ENCODE measurements around the gene ICA1L. TPM values are rescaled to one million over a fixed set of nuclear protein-coding genes. Genes with fewer than 3 reads are reported as not detected.

Gene ICA1L
- total and polyA plus RNA-seq, 2 of the 13 experiments (the other 11 are each of a cell fraction or from before 2014, with no cell fraction given), result 1.5 to 2.4 TPM

GRCh38 chr2:202758604-202759003 is 113.0 kb downstream of the ICA1L start:
- H3K27me3 ChIP-seq (ENCODE audit: control insufficient read depth in 1 of 2, insufficient read depth in 2 of 2, low read length in 2 of 2), result no peaks in the 10 kb centered on the region
- BruUV-seq (replicated peaks), result no TSS peak
- intact Hi-C loops (cut with micrococcal nuclease; ENCODE audit: unreplicated experiment), result no loop called here
- no peak overlapping the region for H2AFZ ChIP-seq (ENCODE audit: low read length)
- no peaks in the 10 kb centered on the region for H3K9me3 ChIP-seq (ENCODE audit: low read length)
- ChIA-PET CTCF (ENCODE audit: low intra/inter-chr PET ratio, low total read pairs) (no interaction called here), POLR2A (no interaction called here)
- TF ChIP-seq CENPBD1 (CRISPR knock-in tag; IDR thresholded peaks at IDR 0.05; ENCODE audit: borderline replicate concordance, low read depth), result no peak
- TF ChIP-seq MAFK (conservative IDR thresholded peaks at IDR 0.05 in 1 of 2, IDR thresholded peaks at IDR 0.05 in 1 of 2; ENCODE audit: low read length in 2 of 2), result no peak
- TF ChIP-seq ZNF850 (CRISPR knock-in tag; conservative IDR thresholded peaks at IDR 0.05), result no peak
- no peak for TF ChIP-seq SMAD1 (CRISPR knock-in tag; IDR thresholded peaks at IDR 0.05; ENCODE audit: borderline replicate concordance, low read depth)
- no peak for TF ChIP-seq HMGXB3 (CRISPR knock-in tag; IDR thresholded peaks at IDR 0.05; ENCODE audit: borderline replicate concordance)
- no peak for TF ChIP-seq RXRB (CRISPR knock-in tag; IDR thresholded peaks at IDR 0.05; ENCODE audit: borderline replicate concordance)
- no peak for TF ChIP-seq CEBPB (IDR thresholded peaks at IDR 0.05; ENCODE audit: borderline replicate concordance, low read depth, low read length)
- no peak for TF ChIP-seq FOXO1 (CRISPR knock-in tag; IDR thresholded peaks at IDR 0.05)
- no peak for TF ChIP-seq ZNF687 (CRISPR knock-in tag; IDR thresholded peaks at IDR 0.05)
- H3K9ac ChIP-seq (ENCODE audit: insufficient read depth, low read depth, low read length), result no peak overlapping the region
- no peak overlapping the region for H3K27ac ChIP-seq (ENCODE audit: extremely low read length, insufficient read depth, low read length)
- FAIRE-seq, result no peak
- in situ Hi-C loops (cut with HindIII; ENCODE audit: extremely low pct_ligation_motif_present, low pct_unique_long_range_greater_than_20kb), result no loop called here
- no peak overlapping the region for H3K4me2 ChIP-seq (ENCODE audit: low read depth, low read length)
- H4K20me1 ChIP-seq (ENCODE audit: insufficient read depth, low read length), result no peaks in the 10 kb centered on the region
- peaks cover 15 to 62% of the 10 kb centered on the region in 2 experiments for H3K36me3 ChIP-seq (replicated peaks in 1 of 2; ENCODE audit: control insufficient read depth in 1 of 2, insufficient read depth in 2 of 2, low read length in 2 of 2)
- ATAC-seq, result no peak
- H3K79me2 ChIP-seq (ENCODE audit: insufficient read depth, low read length), result no peaks in the 10 kb centered on the region
- 98% methylated on average over 2 of the region's 2 CpGs for WGBS (ENCODE audit: low lambda C conversion rate)
- no peaks in the 10 kb centered on the region for H3K4me1 ChIP-seq (ENCODE audit: insufficient read depth, low read length)
- DNase-seq (ENCODE audit: low spot score), result no peak
- no peak overlapping the region for H3K4me3 ChIP-seq (replicated peaks in 1 of 3; ENCODE audit: insufficient read depth in 1 of 3, low read depth in 2 of 3, low read length in 3 of 3)

Data from HepG2 (cell line).